GM12878 (cell line): Measurements from ENCODE around the gene DNAJC5G. TPM values are rescaled to one million over a fixed set of nuclear protein-coding genes. Genes with fewer than 3 reads are reported as not detected.

Source experiments
- ASH2L ChIP-seq: fragments of 300-600, 200-600 bp; sonication (generic); IDR thresholded peaks from 2 replicates; pipeline ENCODE4 v1.6.1; 2017; ENCODE audit warnings: low read depth, mild to moderate bottlenecking, borderline replicate concordance
- CREM ChIP-seq: IDR thresholded peaks from 2 replicates; pipeline ENCODE4 v1.6.1; 2014; ENCODE audit warnings: antibody characterized with exemption, low read depth
- DPF2 ChIP-seq: fragments of 450-650 bp; IDR thresholded peaks from 2 replicates; pipeline ENCODE4 v1.6.1; 2017; ENCODE audit warnings: mild to moderate bottlenecking
- EED ChIP-seq: sonication (generic); IDR thresholded peaks from 2 replicates; pipeline ENCODE4 v1.6.1; 2016; ENCODE audit warnings: antibody characterized with exemption, low read depth
- EP300 ChIP-seq, 2 experiments: fragments of 150-350 bp in 1 of 2; IDR thresholded peaks; 2 replicates each; pipeline ENCODE4 v1.6.1; 2011 to 2012; ENCODE audit warnings: low read depth in 2 of 2, low read length in 2 of 2, borderline replicate concordance in 1 of 2, improper control_type of control experiment in 1 of 2, inconsistent platforms in 1 of 2; ENCODE audit not compliant: control insufficient read depth in 1 of 2
- ETV6 ChIP-seq, 2 experiments: fragments of 450-650 bp in 1 of 2; IDR thresholded peaks in 1 of 2; conservative IDR thresholded peaks in 1 of 2; 2 replicates each; pipeline ENCODE4 v1.6.1; 2014; ENCODE audit warnings: antibody characterized with exemption in 1 of 2, borderline replicate concordance in 1 of 2, low read depth in 1 of 2, mild to moderate bottlenecking in 1 of 2, moderate library complexity in 1 of 2
- FOS ChIP-seq: IDR thresholded peaks from 3 replicates; pipeline ENCODE4 v1.6.1; 2011; ENCODE audit warnings: borderline replicate concordance; ENCODE audit not compliant: insufficient read length; ENCODE audit errors: extremely low read depth
- IKZF1 ChIP-seq: fragments of 450-650 bp; conservative IDR thresholded peaks from 2 replicates; pipeline ENCODE4 v1.6.1; 2017; ENCODE audit warnings: antibody characterized with exemption, mild to moderate bottlenecking
- IRF3 ChIP-seq: fragments of 450-650 bp; IDR thresholded peaks from 2 replicates; pipeline ENCODE4 v1.6.1; 2014; ENCODE audit warnings: mild to moderate bottlenecking
- KLF5 ChIP-seq: fragments of 450-650 bp; IDR thresholded peaks from 2 replicates; pipeline ENCODE4 v1.6.1; 2014; ENCODE audit warnings: mild to moderate bottlenecking; ENCODE audit not compliant: partially characterized antibody
- MAX ChIP-seq: IDR thresholded peaks from 2 replicates; pipeline ENCODE4 v1.6.1; 2012; ENCODE audit warnings: low read depth, low read length, improper control_type of control experiment
- MEF2B ChIP-seq: fragments of 450-650 bp; IDR thresholded peaks from 2 replicates; pipeline ENCODE4 v1.6.1; 2018; ENCODE audit warnings: mild to moderate bottlenecking, moderate library complexity; ENCODE audit not compliant: partially characterized antibody, poor library complexity, severe bottlenecking
- NFXL1 ChIP-seq: fragments of 450-650 bp; IDR thresholded peaks from 2 replicates; pipeline ENCODE4 v1.6.1; 2017; ENCODE audit warnings: antibody characterized with exemption, mild to moderate bottlenecking, borderline replicate concordance
- NFYB ChIP-seq: IDR thresholded peaks from 2 replicates; pipeline ENCODE4 v1.6.1; 2011; ENCODE audit warnings: low read depth, mild to moderate bottlenecking, low read length, improper control_type of control experiment, moderate library complexity; ENCODE audit not compliant: insufficient read depth
- PAX5 ChIP-seq: IDR thresholded peaks from 2 replicates; pipeline ENCODE4 v1.6.1; 2011; ENCODE audit warnings: low read depth, low read length, borderline replicate concordance
- POLR2A ChIP-seq: IDR thresholded peaks from 2 replicates; pipeline ENCODE4 v1.6.1; 2011; ENCODE audit warnings: low read depth, mild to moderate bottlenecking, low read length
- SIX5 ChIP-seq: IDR thresholded peaks from 2 replicates; pipeline ENCODE4 v1.6.1; 2011; ENCODE audit warnings: mild to moderate bottlenecking, low read depth, low read length, moderate library complexity; ENCODE audit not compliant: severe bottlenecking
- SRF ChIP-seq, 2 experiments: IDR thresholded peaks; 2 replicates each; pipeline ENCODE4 v1.6.1; 2011; ENCODE audit warnings: low read depth in 2 of 2, low read length in 2 of 2, mild to moderate bottlenecking in 1 of 2, moderate library complexity in 1 of 2
- TAF1 ChIP-seq: IDR thresholded peaks from 2 replicates; pipeline ENCODE4 v1.6.1; 2011; ENCODE audit warnings: mild to moderate bottlenecking, low read depth, low read length, borderline replicate concordance
- TARDBP ChIP-seq: IDR thresholded peaks from 2 replicates; pipeline ENCODE4 v1.6.1; 2016; ENCODE audit warnings: borderline replicate concordance
- TBL1XR1 ChIP-seq: IDR thresholded peaks from 2 replicates; pipeline ENCODE4 v1.6.1; 2012; ENCODE audit warnings: low read depth, low read length, improper control_type of control experiment
- TCF12 ChIP-seq: IDR thresholded peaks from 2 replicates; pipeline ENCODE4 v1.6.1; 2011; ENCODE audit warnings: low read depth, mild to moderate bottlenecking, low read length
- TCF7 ChIP-seq: IDR thresholded peaks from 2 replicates; pipeline ENCODE4 v1.6.1; 2014; ENCODE audit warnings: antibody characterized with exemption, borderline replicate concordance
- ZBTB33 ChIP-seq: fragments of 450-650 bp; IDR thresholded peaks from 2 replicates; pipeline ENCODE4 v1.6.1; 2017; ENCODE audit warnings: mild to moderate bottlenecking
- ZNF217 ChIP-seq: fragments of 450-650 bp; IDR thresholded peaks from 2 replicates; pipeline ENCODE4 v1.6.1; 2017; ENCODE audit warnings: antibody characterized with exemption, mild to moderate bottlenecking
- ZSCAN29 ChIP-seq: fragments of 450-650 bp; IDR thresholded peaks from 2 replicates; pipeline ENCODE4 v1.6.1; 2017; ENCODE audit warnings: mild to moderate bottlenecking, moderate library complexity
- polyA plus RNA-seq, 11 experiments: library from polyadenylated mRNA; depleted of rRNA in 4 of 11; unstranded in 6 of 11; stranded (reverse) in 5 of 11; fragments of >200 nt; fragmentation: Nextera tagmentation in 4 of 11; fragmentation: Illumina TruSeq in 1 of 11; extraction: Ambion mirVana in 4 of 11; extraction: Trizol in 1 of 11; gene quantifications; 1 replicate in 1 of 11; 2 replicates in 10 of 11; pipeline versions ENCODE4 v1.2.1 to v1.2.3, GENCODE V29; 2011 to 2016; ENCODE audit warnings: inconsistent platforms in 2 of 11, missing spikeins in 2 of 11, low read depth in 1 of 11
- total RNA-seq, 4 experiments: library from RNA; depleted of rRNA in 3 of 4; stranded (reverse); fragments of >200 nt in 3 of 4; fragmentation: Illumina TruSeq in 1 of 4; extraction: Trizol in 1 of 4; gene quantifications; 2 replicates each; pipeline versions ENCODE4 v1.2.1 to v1.2.3, GENCODE V29; 2013 to 2021

The DNAJC5G gene
- total and polyA plus RNA-seq, 10 of the 15 experiments (the other 5 are each of a cell fraction or from before 2014, with no cell fraction given) = not detected

- TF ChIP-seq NFXL1 = no peak
- TF ChIP-seq KLF5 = peak; percentile 30
- TF ChIP-seq CREM = peak; percentile 63; the same call in 1 of the 2 replicates
- no peak for TF ChIP-seq IRF3
- no peak for TF ChIP-seq SRF (IDR thresholded peaks at IDR 0.05; ENCODE audit: low read depth in 2 of 2, low read length in 2 of 2)
- no peak for TF ChIP-seq TARDBP
- no peak for TF ChIP-seq SIX5
- no peak for TF ChIP-seq DPF2
- peak; percentile 85 for TF ChIP-seq TAF1
- TF ChIP-seq ZBTB33 = no peak
- TF ChIP-seq MEF2B = no peak
- TF ChIP-seq ZSCAN29 = no peak
- no peak; the same call in 1 of the 2 replicates for TF ChIP-seq PAX5
- TF ChIP-seq ZNF217 = no peak
- TF ChIP-seq MAX = peak; percentile 93
- peak; percentile 53 for TF ChIP-seq IKZF1
- peak; percentile 54; the same call in 1 of the 2 replicates for TF ChIP-seq NFYB
- TF ChIP-seq POLR2A = peak; percentile 95
- TF ChIP-seq TBL1XR1 = no peak
- TF ChIP-seq FOS = no peak
- TF ChIP-seq ETV6 (conservative IDR thresholded peaks at IDR 0.05 in 1 of 2, IDR thresholded peaks at IDR 0.05 in 1 of 2; ENCODE audit: borderline replicate concordance in 1 of 2, low read depth in 1 of 2) = no peak
- TF ChIP-seq ASH2L = no peak
- 0 out of 2 replicates have a peak, but pooled peaks have one; percentile 4 for TF ChIP-seq TCF7
- TF ChIP-seq TCF12 = no peak
- TF ChIP-seq EP300 (IDR thresholded peaks at IDR 0.05; ENCODE audit: borderline replicate concordance in 1 of 2, control insufficient read depth in 1 of 2, low read depth in 2 of 2, low read length in 2 of 2) = 0 out of 4 replicates have a peak, but pooled peaks of 1 of the 2 experiments have one; percentile 12
- TF ChIP-seq EED = peak; percentile 65
Observed at GRCh38 chr2:27322766-27323595, 47.7 kb downstream of the DNAJC5G start, which contains the start of gene MPV17 (continued).
